Stomach (tissue), 4 donors: ENCODE measurements around the gene RAI14.

Experiments used
- CTCF ChIP-seq, 7 experiments: fragments of 450-650 bp in 4 of 7; fragments of 200-600 bp in 3 of 7; sonication (generic) in 3 of 7; IDR thresholded peaks; one replicate each; pipeline ENCODE4 v1.5.1; 2016 to 2019; ENCODE audit warnings: antibody characterized with exemption in 7 of 7, control low read depth in 2 of 7, mild to moderate bottlenecking in 1 of 7
- POLR2A ChIP-seq, 4 donors: fragments of 450-650 bp; IDR thresholded peaks; one replicate each; pipeline ENCODE4 v1.6.1; 2016; ENCODE audit warnings: antibody characterized with exemption in 4 of 4, control low read depth in 2 of 4, mild to moderate bottlenecking in 1 of 4, moderate library complexity in 1 of 4

GRCh38 chr5:34833976-34834793, 178.1 kb downstream of the RAI14 start:
- no peak for TF ChIP-seq CTCF (IDR thresholded peaks at IDR 0.05)
- no peak for TF ChIP-seq POLR2A (IDR thresholded peaks at IDR 0.05)
